ENCODE measurements around the gene BTNL8. TPM values are rescaled to one million over a fixed set of nuclear protein-coding genes. Genes with fewer than 3 reads are reported as not detected.
A peak's percentile ranks its signal among the peaks of the same experiment; 100 is the strongest.

BTNL8 gene
- total and polyA plus RNA-seq, 2 of the 13 experiments (the other 11 are each of a cell fraction or from before 2014, with no cell fraction given), result not detected

- no peak for TF ChIP-seq ZKSCAN1 (IDR thresholded peaks at IDR 0.05; ENCODE audit: low read length)
- TF ChIP-seq SNAI1 (CRISPR knock-in tag; IDR thresholded peaks at IDR 0.05; ENCODE audit: borderline replicate concordance), result no peak
- no peak for TF ChIP-seq RAD21 (CRISPR knock-in tag; IDR thresholded peaks at IDR 0.05)
- TF ChIP-seq ZBTB8A (CRISPR knock-in tag; IDR thresholded peaks at IDR 0.05; ENCODE audit: borderline replicate concordance, low read depth), result no peak
- TF ChIP-seq ZNF17 (CRISPR knock-in tag; IDR thresholded peaks at IDR 0.05), result no peak
- TF ChIP-seq, protein P1, sequence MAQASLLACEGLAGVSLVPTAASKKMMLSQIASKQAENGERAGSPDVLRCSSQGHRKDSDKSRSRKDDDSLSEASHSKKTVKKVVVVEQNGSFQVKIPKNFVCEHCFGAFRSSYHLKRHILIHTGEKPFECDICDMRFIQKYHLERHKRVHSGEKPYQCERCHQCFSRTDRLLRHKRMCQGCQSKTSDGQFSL (CRISPR knock-in tag; IDR thresholded peaks at IDR 0.05), result no peak
- peak; percentile 73; the same call in 1 of the 2 replicates for TF ChIP-seq YEATS2 (CRISPR knock-in tag; IDR thresholded peaks at IDR 0.05; ENCODE audit: borderline replicate concordance)
- TF ChIP-seq RAD51 (IDR thresholded peaks at IDR 0.05; ENCODE audit: borderline replicate concordance), result no peak
- peak; percentile 40; the same call in 1 of the 2 replicates for TF ChIP-seq ZNF768 (CRISPR knock-in tag; IDR thresholded peaks at IDR 0.05)
- TF ChIP-seq, protein P2, sequence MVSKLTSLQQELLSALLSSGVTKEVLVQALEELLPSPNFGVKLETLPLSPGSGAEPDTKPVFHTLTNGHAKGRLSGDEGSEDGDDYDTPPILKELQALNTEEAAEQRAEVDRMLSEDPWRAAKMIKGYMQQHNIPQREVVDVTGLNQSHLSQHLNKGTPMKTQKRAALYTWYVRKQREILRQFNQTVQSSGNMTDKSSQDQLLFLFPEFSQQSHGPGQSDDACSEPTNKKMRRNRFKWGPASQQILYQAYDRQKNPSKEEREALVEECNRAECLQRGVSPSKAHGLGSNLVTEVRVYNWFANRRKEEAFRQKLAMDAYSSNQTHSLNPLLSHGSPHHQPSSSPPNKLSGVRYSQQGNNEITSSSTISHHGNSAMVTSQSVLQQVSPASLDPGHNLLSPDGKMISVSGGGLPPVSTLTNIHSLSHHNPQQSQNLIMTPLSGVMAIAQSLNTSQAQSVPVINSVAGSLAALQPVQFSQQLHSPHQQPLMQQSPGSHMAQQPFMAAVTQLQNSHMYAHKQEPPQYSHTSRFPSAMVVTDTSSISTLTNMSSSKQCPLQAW (CRISPR knock-in tag; IDR thresholded peaks at IDR 0.05), result no peak
- TF ChIP-seq JUND (CRISPR knock-in tag; IDR thresholded peaks at IDR 0.05), result no peak
- TF ChIP-seq ATF7-NPFF (CRISPR knock-in tag; IDR thresholded peaks at IDR 0.05; ENCODE audit: low read depth), result peak; percentile 15; the same call in 1 of the 2 replicates
- no peak for TF ChIP-seq FOXM1 (CRISPR knock-in tag; IDR thresholded peaks at IDR 0.05)
- TF ChIP-seq LCORL (IDR thresholded peaks at IDR 0.05), result no peak
- TF ChIP-seq LCORL (CRISPR knock-in tag; IDR thresholded peaks at IDR 0.05), result peak; percentile 71
- no peak for TF ChIP-seq ZNF841 (CRISPR knock-in tag; IDR thresholded peaks at IDR 0.05; ENCODE audit: borderline replicate concordance)
- no peak for TF ChIP-seq ZFP37 (CRISPR knock-in tag; IDR thresholded peaks at IDR 0.05; ENCODE audit: borderline replicate concordance)
- 0 out of 2 replicates have a peak, but pooled peaks have one; percentile 55 for TF ChIP-seq SMYD3 (CRISPR knock-in tag; IDR thresholded peaks at IDR 0.05)
- TF ChIP-seq SP4 (CRISPR knock-in tag; IDR thresholded peaks at IDR 0.05), result no peak
- TF ChIP-seq, protein P3, sequence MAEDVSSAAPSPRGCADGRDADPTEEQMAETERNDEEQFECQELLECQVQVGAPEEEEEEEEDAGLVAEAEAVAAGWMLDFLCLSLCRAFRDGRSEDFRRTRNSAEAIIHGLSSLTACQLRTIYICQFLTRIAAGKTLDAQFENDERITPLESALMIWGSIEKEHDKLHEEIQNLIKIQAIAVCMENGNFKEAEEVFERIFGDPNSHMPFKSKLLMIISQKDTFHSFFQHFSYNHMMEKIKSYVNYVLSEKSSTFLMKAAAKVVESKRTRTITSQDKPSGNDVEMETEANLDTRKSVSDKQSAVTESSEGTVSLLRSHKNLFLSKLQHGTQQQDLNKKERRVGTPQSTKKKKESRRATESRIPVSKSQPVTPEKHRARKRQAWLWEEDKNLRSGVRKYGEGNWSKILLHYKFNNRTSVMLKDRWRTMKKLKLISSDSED (CRISPR knock-in tag; IDR thresholded peaks at IDR 0.05), result 0 out of 2 replicates have a peak, but pooled peaks have one; percentile 57
- no peak for TF ChIP-seq PCBP1 (IDR thresholded peaks at IDR 0.05; ENCODE audit: borderline replicate concordance, low read depth, low read length)
- peak; percentile 54; the same call in 1 of the 2 replicates for TF ChIP-seq ZSCAN31 (CRISPR knock-in tag; IDR thresholded peaks at IDR 0.05; ENCODE audit: low read depth)
- no peak for TF ChIP-seq ZNF850 (CRISPR knock-in tag; conservative IDR thresholded peaks at IDR 0.05)
- TF ChIP-seq GPN1 (CRISPR knock-in tag; IDR thresholded peaks at IDR 0.05; ENCODE audit: borderline replicate concordance), result no peak
- TF ChIP-seq WIZ (CRISPR knock-in tag; IDR thresholded peaks at IDR 0.05), result no peak
- TF ChIP-seq, protein P4, sequence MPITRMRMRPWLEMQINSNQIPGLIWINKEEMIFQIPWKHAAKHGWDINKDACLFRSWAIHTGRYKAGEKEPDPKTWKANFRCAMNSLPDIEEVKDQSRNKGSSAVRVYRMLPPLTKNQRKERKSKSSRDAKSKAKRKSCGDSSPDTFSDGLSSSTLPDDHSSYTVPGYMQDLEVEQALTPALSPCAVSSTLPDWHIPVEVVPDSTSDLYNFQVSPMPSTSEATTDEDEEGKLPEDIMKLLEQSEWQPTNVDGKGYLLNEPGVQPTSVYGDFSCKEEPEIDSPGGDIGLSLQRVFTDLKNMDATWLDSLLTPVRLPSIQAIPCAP (CRISPR knock-in tag; IDR thresholded peaks at IDR 0.05; ENCODE audit: low read depth), result no peak
- no peak; the same call in 1 of the 2 replicates for TF ChIP-seq SMAD1 (CRISPR knock-in tag; IDR thresholded peaks at IDR 0.05; ENCODE audit: borderline replicate concordance, low read depth)
- TF ChIP-seq KLF13 (CRISPR knock-in tag; IDR thresholded peaks at IDR 0.05), result no peak
Measured at GRCh38 chr5:180860887-180861822, 37.8 kb upstream of the BTNL8 start, which contains the start of gene ZFP62 (continued).

Data from HepG2 (cell line).